H1 (cell line): ENCODE data around the gene SLC30A7. TPM values are rescaled to one million over a fixed set of nuclear protein-coding genes. Genes with fewer than 3 reads are reported as not detected.
"Not testable (repeated sequence)": the region's sequence is repeated elsewhere in the genome, so short reads cannot be mapped to it uniquely, and the experiment has no call there.

ENCODE experiments used
- CTCF ChIA-PET: fragments of 300-600 bp; sonication (Branson Sonifier 250); formaldehyde crosslinking; loops from one replicate; lab custom pipeline; 2021; ENCODE audit not compliant: partially characterized antibody; lab: Charles Lee
- POLR2A ChIA-PET: fragments of 300-600 bp; sonication (Branson Sonifier 250); formaldehyde crosslinking; loops from one replicate; lab custom pipeline; 2021; ENCODE audit warnings: inconsistent platforms; ENCODE audit not compliant: partially characterized antibody; lab: Charles Lee
- DNase-seq, 2 experiments: peaks; one replicate each; pipeline versions ENCODE4 v3.0.0 to v3.0.0-alpha.2; 2010 to 2022; ENCODE audit warnings: low spot score in 2 of 2, low read depth in 1 of 2, mixed read lengths in 1 of 2
- FAIRE-seq: peaks from 2 replicates; lab custom pipeline; 2011; peaks lifted over from hg19 to GRCh38; lab: Jason Lieb, UNC
- H2AFZ ChIP-seq: 2 replicates; pipeline ENCODE4 v1.8.1; 2012; ENCODE audit warnings: low read length, inconsistent platforms
- H2AK5ac ChIP-seq: 2 replicates; pipeline ENCODE4 v1.6.1; 2013; ENCODE audit warnings: low read depth, low read length
- H2BK120ac ChIP-seq: replicated peaks from 2 replicates; pipeline ENCODE3; 2013; ENCODE audit warnings: low read depth, low read length, inconsistent platforms
- H2BK12ac ChIP-seq: 2 replicates; pipeline ENCODE4 v1.6.1; 2013; ENCODE audit warnings: low read depth, low read length
- H2BK15ac ChIP-seq: 2 replicates; pipeline ENCODE4 v1.6.1; 2013; ENCODE audit warnings: low read length
- H2BK20ac ChIP-seq: 2 replicates; pipeline ENCODE4 v1.6.1; 2013; ENCODE audit warnings: low read length
- H2BK5ac ChIP-seq: 2 replicates; pipeline ENCODE4 v1.6.1; 2013; ENCODE audit warnings: low read depth, low read length
- H3K14ac ChIP-seq: 2 replicates; pipeline ENCODE4 v1.6.1; 2013; ENCODE audit warnings: inconsistent platforms; ENCODE audit not compliant: insufficient read length
- H3K18ac ChIP-seq: 2 replicates; pipeline ENCODE4 v1.6.1; 2013; ENCODE audit warnings: low read length; ENCODE audit errors: extremely low read depth
- H3K23ac ChIP-seq: 2 replicates; pipeline ENCODE4 v1.6.1; 2013; ENCODE audit warnings: inconsistent platforms; ENCODE audit not compliant: insufficient read length
- H3K23me2 ChIP-seq: 2 replicates; pipeline ENCODE4 v1.6.1; 2013; ENCODE audit warnings: low read depth, low read length
- H3K27ac ChIP-seq: 2 replicates; pipeline ENCODE4 v1.6.1; 2011; ENCODE audit warnings: low read depth, low read length, inconsistent platforms
- H3K27me3 ChIP-seq, 4 experiments: replicated peaks in 1 of 4; 1 replicate in 1 of 4; 2 replicates in 3 of 4; pipeline versions ENCODE4 v1.6.1 to v1.8.1; 2011 to 2013; ENCODE audit warnings: low read length in 3 of 4, mild to moderate bottlenecking in 3 of 4, inconsistent platforms in 2 of 4, mixed read lengths in 2 of 4, moderate library complexity in 1 of 4; ENCODE audit not compliant: control insufficient read depth in 3 of 4, insufficient read depth in 3 of 4; ENCODE audit errors: extremely low read depth in 1 of 4
- H3K36me3 ChIP-seq, 4 experiments: 2 replicates each; pipeline versions ENCODE4 v1.6.1 to v1.8.1; 2011 to 2013; ENCODE audit warnings: mild to moderate bottlenecking in 4 of 4, low read length in 3 of 4, moderate library complexity in 2 of 4, control low read depth in 1 of 4, inconsistent platforms in 1 of 4; ENCODE audit not compliant: insufficient read depth in 4 of 4, control insufficient read depth in 2 of 4
- H3K4ac ChIP-seq: replicated peaks from 2 replicates; pipeline ENCODE3; 2013; ENCODE audit warnings: low read length, low read depth, mixed read lengths, inconsistent platforms; ENCODE audit not compliant: insufficient read length
- H3K4me1 ChIP-seq, 4 experiments: replicated peaks in 1 of 4; 1 replicate in 1 of 4; 2 replicates in 3 of 4; pipeline versions ENCODE4 v1.6.1 to v1.8.1; 2011 to 2013; ENCODE audit warnings: low read length in 3 of 4, inconsistent platforms in 2 of 4, mixed read lengths in 1 of 4; ENCODE audit not compliant: insufficient read depth in 4 of 4, control insufficient read depth in 3 of 4
- H3K4me2 ChIP-seq, 2 experiments: 2 replicates each; pipeline versions ENCODE4 v1.6.1 to v1.8.1; 2011 to 2013; ENCODE audit warnings: low read depth in 2 of 2, low read length in 2 of 2, control low read depth in 1 of 2, inconsistent platforms in 1 of 2, mild to moderate bottlenecking in 1 of 2; ENCODE audit not compliant: insufficient read depth in 1 of 2
- H3K4me3 ChIP-seq, 4 experiments: fragments of 200-600, 300-600 bp in 1 of 4; sonication (generic), shearing (Covaris generic), sonication (Bioruptor Twin) in 1 of 4; 2 replicates each; pipeline versions ENCODE4 v1.5.1 to v1.8.1; 2011 to 2016; ENCODE audit warnings: low read length in 4 of 4, low read depth in 3 of 4, control low read depth in 2 of 4, inconsistent platforms in 2 of 4, mild to moderate bottlenecking in 2 of 4, mixed read lengths in 1 of 4, moderate library complexity in 1 of 4; ENCODE audit not compliant: insufficient read depth in 2 of 4; ENCODE audit errors: extremely low read depth in 1 of 4
- H3K56ac ChIP-seq: replicated peaks from 2 replicates; pipeline ENCODE3; 2013; ENCODE audit warnings: low read depth, mild to moderate bottlenecking, mixed read lengths, low read length, inconsistent platforms; ENCODE audit not compliant: insufficient read length
- H3K79me1 ChIP-seq: 2 replicates; pipeline ENCODE4 v1.6.1; 2013; ENCODE audit warnings: low read depth, low read length, control low read depth
- H3K79me2 ChIP-seq, 2 experiments: 2 replicates each; pipeline versions ENCODE4 v1.6.1 to v1.8.1; 2012 to 2013; ENCODE audit warnings: low read length in 2 of 2, mild to moderate bottlenecking in 2 of 2, inconsistent platforms in 1 of 2; ENCODE audit not compliant: insufficient read depth in 2 of 2, control insufficient read depth in 1 of 2
- H3K9ac ChIP-seq, 4 experiments: replicated peaks in 1 of 4; 1 replicate in 1 of 4; 2 replicates in 3 of 4; pipeline versions ENCODE4 v1.6.1 to v1.8.1; 2011 to 2013; ENCODE audit warnings: low read depth in 3 of 4, low read length in 3 of 4, control low read depth in 2 of 4, mild to moderate bottlenecking in 2 of 4, moderate library complexity in 2 of 4, inconsistent platforms in 1 of 4; ENCODE audit errors: extremely low read depth in 1 of 4
- H3K9me3 ChIP-seq, 2 experiments: 2 replicates each; pipeline versions ENCODE4 v1.6.1 to v1.8.1; 2012 to 2013; ENCODE audit warnings: mild to moderate bottlenecking in 2 of 2, moderate library complexity in 2 of 2, control low read depth in 1 of 2, inconsistent platforms in 1 of 2, low read depth in 1 of 2, low read length in 1 of 2, mixed read lengths in 1 of 2; ENCODE audit not compliant: insufficient read depth in 2 of 2
- H4K20me1 ChIP-seq, 2 experiments: replicated peaks in 1 of 2; 2 replicates each; pipeline versions ENCODE3 to v1.8.1; 2011 to 2013; ENCODE audit warnings: inconsistent platforms in 2 of 2, low read length in 2 of 2, mild to moderate bottlenecking in 1 of 2; ENCODE audit not compliant: insufficient read depth in 2 of 2, control insufficient read depth in 1 of 2
- H4K5ac ChIP-seq: 2 replicates; pipeline ENCODE4 v1.6.1; 2013; ENCODE audit warnings: low read length, low read depth, mixed read lengths, inconsistent platforms; ENCODE audit not compliant: insufficient read length
- H4K8ac ChIP-seq: 2 replicates; pipeline ENCODE4 v1.8.0; 2013; ENCODE audit warnings: mild to moderate bottlenecking, moderate library complexity, low read length, inconsistent platforms; ENCODE audit not compliant: insufficient read depth; ENCODE audit errors: extremely low read depth
- H4K91ac ChIP-seq: replicated peaks from 2 replicates; pipeline ENCODE3; 2013; ENCODE audit warnings: low read length, mixed read lengths, inconsistent platforms; ENCODE audit not compliant: insufficient read length
- ASH2L ChIP-seq: fragments of 200-600, 300-600 bp; sonication (generic); IDR thresholded peaks from one replicate; pipeline ENCODE4 v1.7.1; 2017; ENCODE audit warnings: low read length
- RBBP5 ChIP-seq: IDR thresholded peaks from 2 replicates; pipeline ENCODE4 v1.7.1; 2012; ENCODE audit warnings: low read depth, mild to moderate bottlenecking, inconsistent platforms, low read length, moderate library complexity, borderline replicate concordance
- SP1 ChIP-seq: IDR thresholded peaks from 2 replicates; pipeline ENCODE4 v1.6.1; 2011; ENCODE audit warnings: low read depth, low read length
- WGBS, 2 experiments: shearing (Covaris generic) in 1 of 2; methylation state at CpG; one replicate each; pipeline versions ENCODE4 v1.1.6 to v1.1.7; 2013 to 2015; ENCODE audit warnings: low lambda C conversion rate in 2 of 2, mixed read lengths in 2 of 2, inconsistent platforms in 1 of 2, low coverage in 1 of 2, missing lambda C conversion rate in 1 of 2; ENCODE audit not compliant: insufficient replicate concordance in 2 of 2, insufficient coverage in 1 of 2, insufficient read length in 1 of 2; ENCODE audit errors: extremely low coverage in 1 of 2, missing lambda C conversion rate in 1 of 2; 5-methylcytosine and 5-hydroxymethylcytosine counted together
- polyA plus RNA-seq, 7 experiments: library from polyadenylated mRNA; depleted of rRNA in 3 of 7; stranded (reverse) in 5 of 7; unstranded in 2 of 7; fragments of >200 nt in 5 of 7; fragments of 200-250 nt in 2 of 7; gene quantifications; 1 replicate in 5 of 7; 2 replicates in 1 of 7; 4 replicates in 1 of 7; pipeline versions ENCODE4 v1.2.1 to v1.2.3, GENCODE V29; 2011 to 2013; ENCODE audit warnings: missing spikeins in 2 of 7, mixed read lengths in 2 of 7
- total RNA-seq: library from RNA; stranded (reverse); fragmentation: NEBNext Ultra II Directional; extraction: Animal tissue kit (Norgen Biotek cat#: 25700); gene quantifications from 2 replicates; pipeline ENCODE4 v1.2.1, GENCODE V29; 2021

SLC30A7 gene
- total and polyA plus RNA-seq, 2 of the 8 experiments (the other 6 are each of a cell fraction or from before 2014, with no cell fraction given): 5.5 to 22.1 TPM

DNA sequence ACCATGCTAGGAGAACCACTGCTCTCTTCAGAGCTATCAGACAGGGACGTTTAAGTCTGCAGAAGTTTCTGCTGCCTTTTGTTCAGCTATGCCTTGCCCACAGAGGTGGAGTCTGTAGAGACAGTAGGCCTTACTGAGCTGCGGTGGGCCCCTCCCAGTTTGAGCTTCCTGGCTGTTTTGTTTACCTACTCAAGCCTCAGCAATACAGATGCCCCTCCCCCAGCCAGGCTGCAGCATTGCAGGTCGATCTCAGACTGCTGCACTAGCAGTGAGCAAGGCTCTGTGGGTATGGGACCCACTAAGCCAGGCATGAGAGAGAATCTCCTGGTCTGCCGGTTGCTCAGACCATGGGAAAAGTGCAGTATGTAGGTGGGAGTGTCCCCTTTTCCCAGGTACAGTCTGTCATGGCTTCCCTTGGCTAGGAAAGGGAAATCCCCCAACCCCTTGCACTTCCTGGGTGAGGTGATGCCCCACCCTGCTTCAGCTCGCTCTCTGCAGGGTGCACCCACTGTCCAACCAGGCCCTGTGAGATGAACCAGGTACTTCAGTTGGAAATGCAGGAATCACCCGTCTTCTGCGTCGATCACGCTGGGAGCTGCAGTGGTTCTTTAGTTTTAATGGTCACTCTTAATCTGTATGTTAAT, 53.7 kb downstream of the SLC30A7 start:
- H3K27ac ChIP-seq, H3K27me3 ChIP-seq: not testable (repeated sequence)
- FAIRE-seq: peak; percentile 24

More for the DNA sequence above, 53.7 kb downstream of the SLC30A7 start:
- H3K4me2 ChIP-seq: peak overlapping the region; percentile 51 to 58
- peak overlapping the region; percentile 95 for H2BK5ac ChIP-seq
- not testable (repeated sequence) for H2BK120ac ChIP-seq, H2BK15ac ChIP-seq, H3K23me2 ChIP-seq, H4K8ac ChIP-seq, H3K79me1 ChIP-seq, H2AK5ac ChIP-seq, H3K9me3 ChIP-seq, H4K20me1 ChIP-seq, H3K4ac ChIP-seq, H3K14ac ChIP-seq, H3K79me2 ChIP-seq, H4K91ac ChIP-seq, H4K5ac ChIP-seq, H3K56ac ChIP-seq, H3K36me3 ChIP-seq, H3K23ac ChIP-seq
- ChIA-PET POLR2A (interaction anchor here (0.5 to 1.0 kb wide), 7 partner anchors 9 to 487 kb away, joined by 3 to 4 read pairs (median 3); partner anchors contain the start of genes EXTL2 and SLC30A7), CTCF (interaction anchor here (0.6 to 1.5 kb wide), 4 partner anchors 9 to 402 kb away, joined by 3 to 6 read pairs (median 4); no protein-coding TSS in a partner anchor)
- peak overlapping the region in 2 of 4 experiments; percentile 17 to 34; a peak in 2 of 8 replicates for H3K4me3 ChIP-seq
- peak overlapping the region in 2 of 4 experiments; percentile 8 to 15; a peak in 2 of 7 replicates for H3K9ac ChIP-seq
- 0 out of 2 replicates have a peak overlapping the region, but pooled peaks have one; percentile 66 for H2AFZ ChIP-seq
- H3K18ac ChIP-seq: peak overlapping the region; percentile 17; the same call in 1 of the 2 replicates
- TF ChIP-seq SP1 (0 out of 2 replicates have a peak, but pooled peaks have one; percentile 38), ASH2L (peak; percentile 46), RBBP5 (0 out of 2 replicates have a peak, but pooled peaks have one; percentile 59)
- peak overlapping the region; percentile 72; the same call in 1 of the 2 replicates for H2BK20ac ChIP-seq
- DNase-seq: peak; percentile 53 to 70
- H3K4me1 ChIP-seq: peaks cover 9 to 29% (median 19%) of the 10 kb centered on the region in 4 experiments
- 61% methylated on average over 9 of the region's 9 CpGs; no CpG with 5 or more reads in 1 of the 2 experiments for WGBS, 2 experiments
- H2BK12ac ChIP-seq: peak overlapping the region; percentile 87
